SJSA1 (cell line): ENCODE data around the gene FGD4. TPM values are rescaled to one million over a fixed set of nuclear protein-coding genes. Genes with fewer than 3 reads are reported as not detected.
A peak's percentile ranks its signal among the peaks of the same experiment; 100 is the strongest.

ENCODE experiments used
- DNase-seq, 2 experiments: peaks; one replicate each; pipeline ENCODE4 v3.0.0-alpha.2; 2015 to 2020; ENCODE audit warnings: low spot score in 2 of 2, low read depth in 1 of 2
- H3K27ac ChIP-seq: fragments of 250-450 bp; sonication (Bioruptor Pico); 2 replicates; pipeline ENCODE4 v1.5.1; 2020; ENCODE audit warnings: mild to moderate bottlenecking, moderate library complexity
- H3K27me3 ChIP-seq: fragments of 250-450 bp; sonication (Bioruptor Pico); replicated peaks from 2 replicates; pipeline ENCODE4 v1.5.1; 2020; ENCODE audit warnings: mild to moderate bottlenecking, moderate library complexity
- H3K36me3 ChIP-seq: fragments of 250-450 bp; sonication (Bioruptor Pico); 2 replicates; pipeline ENCODE4 v1.5.1; 2020; ENCODE audit warnings: mild to moderate bottlenecking
- H3K4me1 ChIP-seq: fragments of 250-450 bp; sonication (Bioruptor Pico); replicated peaks from 2 replicates; pipeline ENCODE4 v1.6.1; 2021; ENCODE audit warnings: mild to moderate bottlenecking
- H3K4me3 ChIP-seq: fragments of 250-450 bp; sonication (Bioruptor Pico); 2 replicates; pipeline ENCODE4 v1.5.1; 2020; ENCODE audit warnings: mild to moderate bottlenecking
- H3K9me3 ChIP-seq: fragments of 250-450 bp; sonication (Bioruptor Pico); replicated peaks from 2 replicates; pipeline ENCODE4 v1.5.1; 2020; ENCODE audit warnings: mild to moderate bottlenecking
- total RNA-seq: library from RNA; depleted of rRNA; stranded (reverse); fragments of >200 nt; shearing (Covaris generic); gene quantifications from 2 replicates; pipeline ENCODE4 v1.2.3, GENCODE V29; 2014

Gene FGD4
- total RNA-seq, 1 experiment from 2014 or later, result 2.8 TPM

- H3K9me3 ChIP-seq, result no peaks in the 10 kb centered on the region
- no peak overlapping the region for H3K27ac ChIP-seq
- H3K4me3 ChIP-seq, result no peak overlapping the region
- H3K36me3 ChIP-seq, result no peaks in the 10 kb centered on the region
- no peaks in the 10 kb centered on the region for H3K4me1 ChIP-seq
- no peak for DNase-seq
- no peaks in the 10 kb centered on the region for H3K27me3 ChIP-seq
Measured at GRCh38 chr12:32390572-32391219, 8.7 kb upstream of the FGD4 start.

DNA sequence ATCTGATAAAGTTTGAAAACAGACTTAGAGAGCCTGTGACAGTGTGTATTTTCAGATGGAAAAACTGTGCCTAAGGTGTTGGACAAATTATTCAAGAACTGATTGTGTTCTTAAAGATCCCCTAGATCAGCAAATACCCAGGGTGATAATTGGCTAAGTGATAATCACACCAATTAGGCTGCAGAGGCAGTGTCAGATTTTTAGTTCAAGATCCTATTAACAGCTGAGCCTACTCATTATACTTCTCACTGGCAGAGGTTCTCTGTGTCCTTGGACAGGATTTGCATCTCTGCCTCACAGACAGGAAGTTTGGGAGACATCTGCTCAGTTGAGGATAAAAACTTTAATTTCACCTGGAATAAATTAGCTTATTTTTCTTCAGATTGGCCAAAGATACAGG lies 4.3 kb upstream of the FGD4 start:
- peaks cover 6% of the 10 kb centered on the region; the same call in 1 of the 2 replicates for H3K27me3 ChIP-seq
- H3K9me3 ChIP-seq, result no peaks in the 10 kb centered on the region
- no peak for DNase-seq
- no peak overlapping the region for H3K4me3 ChIP-seq
- H3K36me3 ChIP-seq, result no peaks in the 10 kb centered on the region
- H3K4me1 ChIP-seq, result peaks cover 10% of the 10 kb centered on the region
- no peak overlapping the region for H3K27ac ChIP-seq

DNA sequence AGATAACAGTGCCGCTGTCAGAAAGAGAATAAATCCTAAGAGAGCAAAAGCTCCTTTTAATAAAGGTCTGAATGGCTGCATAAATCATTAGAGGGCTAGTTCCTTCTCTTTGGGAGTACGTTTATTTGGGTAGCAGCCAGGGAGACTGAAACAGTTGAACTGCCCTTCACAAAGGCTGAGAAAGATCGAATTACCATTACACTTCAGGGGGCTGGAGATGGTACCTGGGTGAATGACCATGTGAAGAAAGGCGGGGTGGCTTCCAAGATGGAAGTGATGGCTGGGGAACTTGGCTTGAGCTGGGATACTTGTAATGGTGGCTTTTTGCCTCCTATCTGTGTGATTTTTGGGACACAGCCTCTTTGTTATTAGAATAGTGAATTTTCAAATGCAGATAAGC lies 1.7 kb upstream of the FGD4 start:
- DNase-seq, result no peak
- Histone ChIP-seq H3K4me1 (peaks cover 10% of the 10 kb centered on the region), H3K27me3 (peaks cover 6% of the 10 kb centered on the region; the same call in 1 of the 2 replicates), H3K9me3 (no peaks in the 10 kb centered on the region), H3K4me3 (no peak overlapping the region), H3K27ac (no peak overlapping the region), H3K36me3 (no peaks in the 10 kb centered on the region)

DNA sequence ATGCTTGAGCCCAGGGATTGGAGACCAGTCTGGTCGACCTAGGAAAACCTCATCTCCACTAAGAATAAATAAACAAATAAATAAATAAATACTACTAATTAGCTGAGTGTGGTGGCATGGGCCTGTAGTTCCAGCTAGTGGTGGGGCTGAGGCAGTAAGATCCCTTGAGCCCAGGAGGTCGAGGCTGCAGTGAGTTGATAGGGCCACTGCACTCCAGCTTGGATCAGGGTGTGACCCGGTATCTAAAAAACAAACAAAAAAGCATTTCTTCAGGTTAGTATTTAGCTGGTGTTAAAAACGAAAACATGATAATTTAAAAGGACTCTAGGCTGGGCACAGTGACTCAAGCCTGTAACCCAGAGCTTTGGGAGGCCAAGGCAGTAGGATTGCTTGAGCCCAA lies 1.2 kb upstream of the FGD4 start:
- DNase-seq, result no peak
- Histone ChIP-seq H3K9me3 (no peaks in the 10 kb centered on the region), H3K4me3 (no peak overlapping the region), H3K27ac (no peak overlapping the region), H3K27me3 (peaks cover 6% of the 10 kb centered on the region; the same call in 1 of the 2 replicates), H3K4me1 (peaks cover 10% of the 10 kb centered on the region), H3K36me3 (no peaks in the 10 kb centered on the region)

DNA sequence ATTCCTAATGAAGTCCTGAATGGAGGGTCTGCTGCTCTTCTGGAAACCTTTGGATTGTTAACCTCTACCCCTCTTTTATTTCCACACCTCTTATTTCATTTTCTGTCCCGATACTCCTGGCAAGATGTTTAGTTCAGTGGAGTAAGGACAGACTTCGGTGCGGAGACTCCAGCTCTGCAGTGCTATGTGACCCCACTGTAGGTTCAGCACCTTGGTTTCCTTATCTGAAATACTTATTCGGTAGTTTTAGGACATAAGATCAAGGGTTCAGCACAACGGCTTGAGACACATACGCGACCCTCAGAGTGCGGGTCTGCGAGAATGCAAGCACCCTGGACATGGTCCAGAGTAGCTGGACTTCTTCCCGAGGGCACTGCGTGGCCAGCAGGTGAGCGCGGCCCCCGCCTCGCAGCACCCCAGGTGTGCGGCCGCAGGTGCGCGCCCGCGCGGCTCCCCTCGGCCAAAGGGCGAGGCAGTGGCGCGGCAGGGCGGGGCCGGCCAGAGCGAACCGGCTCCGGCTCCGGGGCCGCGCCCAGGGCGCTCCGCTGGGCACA lies 465 bp upstream of the FGD4 start:
- no peaks in the 10 kb centered on the region for H3K9me3 ChIP-seq
- H3K27me3 ChIP-seq, result peaks cover 6% of the 10 kb centered on the region; the same call in 1 of the 2 replicates
- no peaks in the 10 kb centered on the region for H3K36me3 ChIP-seq
- peaks cover 10% of the 10 kb centered on the region for H3K4me1 ChIP-seq
- H3K27ac ChIP-seq, result no peak overlapping the region
- H3K4me3 ChIP-seq, result peak overlapping the region; percentile 50
- DNase-seq, result no peak

DNA sequence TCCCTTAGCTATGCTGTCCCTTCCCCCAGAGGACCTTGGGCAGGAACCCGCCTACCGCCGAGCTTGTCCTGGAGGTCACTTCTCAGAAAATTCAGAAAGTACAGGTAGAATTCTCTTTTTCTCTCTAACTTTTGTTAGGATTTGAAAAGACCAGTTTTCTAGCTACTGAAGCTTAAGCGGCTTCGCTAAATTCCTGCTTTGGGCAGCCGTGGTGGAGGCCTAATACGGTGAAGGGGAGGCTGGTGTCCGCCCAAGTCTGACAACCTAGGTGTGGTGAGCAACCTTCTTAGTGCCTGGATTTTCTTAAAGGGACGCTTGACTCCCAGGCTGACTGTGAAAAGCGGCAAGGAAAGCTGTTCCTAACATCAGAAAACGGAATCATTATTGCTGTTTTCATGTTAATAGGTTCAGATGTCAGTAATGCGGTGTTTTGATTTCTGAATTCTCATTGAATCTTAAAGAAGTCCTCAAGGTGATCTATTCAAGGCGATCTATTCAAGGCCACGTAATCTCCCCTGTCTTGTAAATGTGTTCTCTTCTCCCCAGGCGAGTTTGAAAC lies 835 bp downstream of the FGD4 start:
- H3K27me3 ChIP-seq, result peaks cover 6% of the 10 kb centered on the region; the same call in 1 of the 2 replicates

GRCh38 chr12:32400866-32401265 lies 1.5 kb downstream of the FGD4 start:
- Histone ChIP-seq H3K4me1 (peaks cover 10% of the 10 kb centered on the region), H3K4me3 (no peak overlapping the region), H3K9me3 (no peaks in the 10 kb centered on the region), H3K27ac (no peak overlapping the region), H3K27me3 (peaks cover 6% of the 10 kb centered on the region; the same call in 1 of the 2 replicates), H3K36me3 (no peaks in the 10 kb centered on the region)
- no peak for DNase-seq

More for the DNA sequence above, 835 bp downstream of the FGD4 start:
- DNase-seq, result no peak
- Histone ChIP-seq H3K36me3 (no peaks in the 10 kb centered on the region), H3K27ac (no peak overlapping the region), H3K4me1 (peaks cover 10% of the 10 kb centered on the region), H3K9me3 (no peaks in the 10 kb centered on the region), H3K4me3 (peak overlapping the region; percentile 50)

DNA sequence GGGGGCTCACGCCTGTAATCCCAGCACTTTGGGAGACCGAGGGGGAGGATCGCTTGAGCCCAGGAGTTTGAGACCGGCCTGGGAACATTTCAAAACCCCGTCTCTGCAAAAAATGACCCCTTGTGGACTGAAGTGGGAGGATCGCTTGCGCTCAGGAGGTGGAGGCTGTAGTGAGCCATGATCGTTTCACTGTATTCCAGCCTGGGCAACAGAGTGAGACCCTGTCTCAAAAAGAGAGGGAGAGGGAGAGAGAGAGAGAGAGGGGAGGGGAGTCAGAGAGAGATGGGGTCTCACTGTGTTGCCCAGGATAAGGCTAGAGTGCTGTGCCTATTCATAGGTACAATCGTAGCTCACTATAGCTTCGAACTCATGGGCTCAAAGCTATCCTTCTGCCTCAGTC lies 2.8 kb downstream of the FGD4 start:
- H3K36me3 ChIP-seq, result no peaks in the 10 kb centered on the region
- peaks cover 6% of the 10 kb centered on the region; the same call in 1 of the 2 replicates for H3K27me3 ChIP-seq
- peaks cover 10% of the 10 kb centered on the region for H3K4me1 ChIP-seq

DNA sequence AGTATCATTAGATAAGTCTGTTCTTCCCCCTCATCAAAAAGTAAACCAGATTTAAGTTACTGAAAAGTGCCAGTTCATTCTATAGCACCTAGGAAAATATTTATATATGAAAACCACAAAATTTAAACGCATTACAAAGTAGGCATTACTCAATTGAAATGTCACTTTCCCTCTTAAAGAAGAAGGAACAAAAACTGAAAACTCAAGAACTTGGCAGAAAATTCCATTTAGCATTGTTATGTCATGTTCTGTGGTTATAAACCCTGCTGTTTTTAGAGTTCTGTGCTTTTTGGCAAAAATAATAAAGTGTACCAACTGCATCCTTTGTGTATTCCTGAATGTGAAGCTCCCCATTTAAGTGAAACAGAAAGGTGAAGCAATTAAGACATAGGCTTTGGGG lies 3.6 kb downstream of the FGD4 start:
- no peaks in the 10 kb centered on the region for H3K9me3 ChIP-seq
- H3K27ac ChIP-seq, result no peak overlapping the region
- H3K36me3 ChIP-seq, result no peaks in the 10 kb centered on the region
- 0 out of 2 replicates have a peak, but pooled peaks cover 3% of the 10 kb centered on the region for H3K27me3 ChIP-seq
- no peak for DNase-seq
- H3K4me1 ChIP-seq, result peaks cover 10% of the 10 kb centered on the region
- no peak overlapping the region for H3K4me3 ChIP-seq

More for the DNA sequence above, 2.8 kb downstream of the FGD4 start:
- no peak for DNase-seq
- Histone ChIP-seq H3K27ac (no peak overlapping the region), H3K9me3 (no peaks in the 10 kb centered on the region), H3K4me3 (no peak overlapping the region)

GRCh38 chr12:32407795-32408194 lies 8.4 kb downstream of the FGD4 start:
- H3K4me1 ChIP-seq, result no peaks in the 10 kb centered on the region
- no peaks in the 10 kb centered on the region for H3K9me3 ChIP-seq
- H3K36me3 ChIP-seq, result no peaks in the 10 kb centered on the region
- H3K27ac ChIP-seq, result no peak overlapping the region
- H3K4me3 ChIP-seq, result no peak overlapping the region
- no peak for DNase-seq
- no peaks in the 10 kb centered on the region for H3K27me3 ChIP-seq

- Histone ChIP-seq H3K4me3 (no peak overlapping the region), H3K36me3 (no peaks in the 10 kb centered on the region), H3K27me3 (no peaks in the 10 kb centered on the region), H3K27ac (no peak overlapping the region), H3K4me1 (no peaks in the 10 kb centered on the region), H3K9me3 (no peaks in the 10 kb centered on the region)
- no peak for DNase-seq
Measured at GRCh38 chr12:32413412-32413811, 14.1 kb downstream of the FGD4 start.

DNA sequence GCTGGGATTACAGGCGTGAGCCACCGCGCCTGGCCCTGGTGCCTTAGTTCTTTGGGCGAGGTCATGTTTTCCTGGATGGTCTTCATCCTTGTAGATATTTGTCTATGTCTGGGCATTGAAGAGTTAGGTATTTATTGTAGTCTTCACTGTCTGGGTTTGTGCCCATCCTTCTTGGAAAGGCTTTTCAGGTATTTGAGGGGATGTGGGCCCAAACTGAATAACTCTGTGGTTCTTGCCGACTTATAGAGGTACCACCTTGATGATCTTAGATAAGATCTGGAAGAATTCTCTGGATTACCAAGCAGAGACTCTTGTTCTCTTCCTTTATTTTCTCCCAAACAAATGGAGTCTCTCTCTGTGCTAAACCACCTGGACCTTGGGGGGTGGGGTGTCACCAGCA lies 18.9 kb downstream of the FGD4 start:
- H3K9me3 ChIP-seq, result no peaks in the 10 kb centered on the region

GRCh38 chr12:32418903-32419519 lies 19.7 kb downstream of the FGD4 start:
- no peak for DNase-seq
- H3K36me3 ChIP-seq, result no peaks in the 10 kb centered on the region
- H3K9me3 ChIP-seq, result no peaks in the 10 kb centered on the region
- no peak overlapping the region for H3K27ac ChIP-seq
- H3K4me3 ChIP-seq, result no peak overlapping the region
- H3K27me3 ChIP-seq, result no peaks in the 10 kb centered on the region
- H3K4me1 ChIP-seq, result 0 out of 2 replicates have a peak, but pooled peaks cover 3% of the 10 kb centered on the region

More for the DNA sequence above, 18.9 kb downstream of the FGD4 start:
- Histone ChIP-seq H3K27ac (no peak overlapping the region), H3K4me1 (0 out of 2 replicates have a peak, but pooled peaks cover 3% of the 10 kb centered on the region), H3K36me3 (no peaks in the 10 kb centered on the region), H3K27me3 (no peaks in the 10 kb centered on the region), H3K4me3 (no peak overlapping the region)
- no peak for DNase-seq

- H3K9me3 ChIP-seq, result no peaks in the 10 kb centered on the region
- no peaks in the 10 kb centered on the region for H3K36me3 ChIP-seq
- H3K4me3 ChIP-seq, result no peak overlapping the region
- H3K4me1 ChIP-seq, result 0 out of 2 replicates have a peak, but pooled peaks cover 3% of the 10 kb centered on the region
- DNase-seq, result no peak
- H3K27me3 ChIP-seq, result no peaks in the 10 kb centered on the region
- no peak overlapping the region for H3K27ac ChIP-seq
Measured at GRCh38 chr12:32419520-32419960, 20.2 kb downstream of the FGD4 start.
